ELF-1 (cell line): Measurements from ENCODE around the gene ZNF277.

ENCODE experiments used
- DNase-seq: peaks from one replicate; pipeline ENCODE4 v3.0.0-alpha.2; 2016; ENCODE audit warnings: low read depth, low spot score

ZNF277 gene

DNA sequence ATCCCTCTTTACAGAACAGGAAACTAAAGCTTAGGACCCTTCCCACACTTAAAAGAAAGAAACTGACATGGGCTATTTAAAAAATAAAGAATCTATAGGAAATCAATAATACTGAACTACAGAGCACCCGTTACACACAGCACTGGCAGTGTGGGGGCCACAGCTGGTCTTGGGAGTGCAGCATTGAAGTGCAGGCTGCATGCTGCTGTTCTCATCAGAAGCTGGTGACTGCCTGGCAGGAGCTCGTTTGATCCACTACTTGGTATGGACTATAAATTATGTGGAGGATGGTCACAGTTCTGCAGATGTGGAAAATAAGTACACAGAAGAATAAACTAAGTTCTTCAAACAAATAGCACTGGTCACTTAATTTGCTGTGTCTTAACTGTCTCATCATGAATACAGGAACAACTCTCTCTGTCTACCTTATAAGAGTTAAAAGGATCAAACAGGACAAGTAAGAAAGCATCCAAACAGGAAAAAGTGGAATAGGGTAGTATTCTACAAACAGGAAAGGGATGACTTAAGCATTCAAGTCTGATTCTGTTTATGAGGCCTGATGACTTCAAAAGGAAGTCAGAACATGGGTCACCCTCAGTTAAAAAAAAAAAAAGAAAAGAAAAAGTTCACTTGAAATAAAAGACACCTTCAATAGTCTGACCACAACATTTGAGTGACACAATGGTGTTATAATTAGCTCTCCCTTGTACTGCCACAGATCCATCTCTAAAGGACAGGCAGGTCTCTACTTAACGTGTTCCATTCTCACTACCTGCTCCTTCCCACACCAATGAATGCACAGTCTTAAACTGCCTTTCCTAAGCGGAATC is 21.3 kb upstream of the ZNF277 start:
- no peak for DNase-seq

- no peak for DNase-seq
Observed at GRCh38 chr7:112186300-112186699, 20.2 kb upstream of the ZNF277 start.

DNA sequence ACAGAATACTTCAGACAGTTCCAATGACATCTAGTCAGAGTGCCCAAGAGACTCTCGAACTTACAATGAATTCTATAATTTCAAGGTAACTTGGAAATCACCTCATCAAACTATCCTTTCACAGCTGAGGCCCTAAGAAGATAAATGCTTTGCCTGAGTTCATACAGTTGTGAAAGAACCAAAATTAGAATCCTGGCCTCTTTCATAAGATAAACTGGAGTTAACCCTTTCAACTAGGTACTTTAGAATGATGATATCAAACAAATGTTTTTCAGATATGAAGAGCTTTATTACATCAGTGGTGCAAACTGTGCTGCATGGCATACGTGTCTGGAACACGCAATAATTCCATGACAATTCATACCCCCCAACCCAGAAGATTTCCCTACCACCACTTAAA is 18.2 kb upstream of the ZNF277 start:
- no peak for DNase-seq

GRCh38 chr7:112189691-112190090 is 16.8 kb upstream of the ZNF277 start:
- DNase-seq, result no peak

- no peak for DNase-seq
Observed at GRCh38 chr7:112190120-112190519, 16.4 kb upstream of the ZNF277 start.

GRCh38 chr7:112192236-112193154 is 14.0 kb upstream of the ZNF277 start:
- DNase-seq, result no peak

DNA sequence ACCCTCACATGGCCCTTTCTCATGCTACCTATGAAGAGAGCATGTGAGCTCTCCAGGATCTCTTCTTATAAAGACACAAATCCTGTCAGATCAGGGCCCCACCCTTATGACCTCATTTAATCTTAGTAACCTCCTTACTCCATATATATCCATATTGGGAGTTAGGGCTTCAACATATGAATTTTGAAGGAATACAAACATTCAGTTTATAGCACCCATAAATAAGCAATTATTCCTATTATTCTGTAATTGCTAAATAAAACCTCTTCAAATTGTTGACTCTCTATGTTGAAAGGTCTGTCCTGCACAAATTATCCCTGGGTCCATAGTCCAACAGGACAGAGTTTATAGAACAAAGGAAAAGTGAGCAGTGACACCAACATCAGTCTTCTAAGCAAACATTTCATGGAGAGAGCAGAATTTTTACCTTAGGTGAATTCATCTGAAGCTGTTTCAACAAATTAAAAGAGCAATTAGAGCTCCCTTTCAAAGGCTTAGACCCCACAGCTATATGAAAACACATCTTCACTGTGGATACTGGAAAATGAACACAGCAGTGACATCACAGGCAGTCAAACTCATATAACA is 12.5 kb upstream of the ZNF277 start:
- no peak for DNase-seq

GRCh38 chr7:112195717-112196116 is 10.8 kb upstream of the ZNF277 start:
- no peak for DNase-seq

DNA sequence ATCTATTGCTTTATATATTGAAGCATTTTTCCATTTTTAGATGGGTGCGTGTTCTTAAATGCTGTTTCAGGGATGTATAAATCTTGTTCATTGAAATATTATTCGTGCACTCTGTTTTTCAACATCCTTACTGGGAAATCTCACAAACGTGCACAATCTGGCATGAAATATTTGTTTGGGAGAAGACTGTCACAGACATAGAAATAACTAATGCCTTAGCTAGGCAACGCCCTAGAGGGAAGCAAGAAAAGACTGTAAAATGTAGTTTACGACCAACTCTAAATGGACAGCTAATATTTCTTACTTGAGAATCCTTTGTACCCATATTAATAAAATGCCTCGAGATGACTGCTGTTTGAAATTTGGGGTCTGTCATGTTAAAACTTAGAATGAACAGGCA is 9.2 kb upstream of the ZNF277 start:
- DNase-seq, result no peak

DNA sequence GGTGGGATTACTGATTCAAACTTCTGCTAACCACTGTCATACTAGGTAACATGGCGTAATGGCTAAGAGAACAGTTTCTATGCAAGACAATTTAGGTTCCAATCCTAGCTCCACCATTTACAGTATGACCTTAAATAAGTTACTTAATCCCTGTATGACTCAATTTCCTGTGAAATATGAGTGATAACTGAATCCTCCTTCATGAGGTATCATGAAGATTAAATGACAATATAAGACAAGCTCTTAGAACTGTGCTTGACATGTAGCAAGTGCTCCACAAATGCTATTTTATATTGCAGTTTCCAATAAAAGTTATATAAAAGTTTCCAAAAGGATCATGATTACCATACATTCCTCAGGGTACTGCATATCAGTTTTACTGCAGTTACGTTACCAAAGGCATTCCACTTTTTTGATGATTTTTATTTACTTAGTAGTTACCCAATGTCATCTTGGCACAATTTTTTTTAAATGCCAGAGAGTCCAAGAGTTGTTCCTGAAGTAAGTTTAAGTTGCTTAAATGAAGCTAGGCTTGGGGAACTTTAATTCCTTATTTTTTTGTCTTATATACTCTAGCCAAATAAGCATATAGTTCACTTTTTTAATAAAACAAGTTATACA is 7.3 kb upstream of the ZNF277 start:
- DNase-seq, result no peak

GRCh38 chr7:112199672-112200071 is 6.8 kb upstream of the ZNF277 start:
- no peak for DNase-seq

GRCh38 chr7:112201411-112201810 is 5.1 kb upstream of the ZNF277 start:
- DNase-seq, result no peak

DNA sequence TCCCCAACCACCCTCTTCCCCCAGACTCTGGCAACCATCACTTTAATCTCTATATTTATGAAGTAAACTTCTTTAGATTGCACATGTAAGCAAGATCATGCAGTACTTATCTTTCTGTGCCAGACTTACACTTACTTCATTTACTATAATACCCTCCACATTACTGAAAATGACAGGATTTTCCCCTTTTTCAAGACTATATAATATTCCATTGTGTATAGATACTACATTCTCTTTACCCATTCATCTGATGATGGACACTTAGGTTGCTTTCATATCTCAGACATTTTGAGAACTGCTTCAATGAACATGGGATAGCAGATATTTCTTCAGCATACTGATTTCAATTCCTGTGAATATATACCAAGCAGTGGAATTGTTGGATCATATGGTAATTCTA is 4.7 kb upstream of the ZNF277 start:
- no peak for DNase-seq

GRCh38 chr7:112202816-112203215 is 3.7 kb upstream of the ZNF277 start:
- no peak for DNase-seq

DNA sequence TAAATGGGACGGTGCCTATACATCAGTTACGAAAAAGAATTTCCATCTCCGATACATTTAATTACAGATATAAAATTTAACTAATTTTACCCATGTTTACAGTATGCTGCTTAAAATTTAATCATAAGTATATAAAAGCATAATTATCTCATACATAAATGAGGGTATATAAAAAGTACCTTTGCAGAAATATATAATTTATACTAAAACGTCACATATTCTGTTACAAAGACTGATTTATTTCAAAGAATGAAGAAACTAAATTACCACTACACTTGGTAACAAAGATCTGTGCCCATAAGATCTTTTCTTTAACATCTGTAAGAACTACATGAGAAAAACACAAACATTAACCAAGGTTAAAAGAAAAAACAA is 3.1 kb upstream of the ZNF277 start:
- no peak for DNase-seq

GRCh38 chr7:112204499-112205342 is 1.8 kb upstream of the ZNF277 start:
- DNase-seq, result no peak

GRCh38 chr7:112205343-112206237 is 905 bp upstream of the ZNF277 start:
- DNase-seq, result peak; percentile 77

GRCh38 chr7:112206991-112207592 is 597 bp downstream of the ZNF277 start:
- DNase-seq, result no peak

DNA sequence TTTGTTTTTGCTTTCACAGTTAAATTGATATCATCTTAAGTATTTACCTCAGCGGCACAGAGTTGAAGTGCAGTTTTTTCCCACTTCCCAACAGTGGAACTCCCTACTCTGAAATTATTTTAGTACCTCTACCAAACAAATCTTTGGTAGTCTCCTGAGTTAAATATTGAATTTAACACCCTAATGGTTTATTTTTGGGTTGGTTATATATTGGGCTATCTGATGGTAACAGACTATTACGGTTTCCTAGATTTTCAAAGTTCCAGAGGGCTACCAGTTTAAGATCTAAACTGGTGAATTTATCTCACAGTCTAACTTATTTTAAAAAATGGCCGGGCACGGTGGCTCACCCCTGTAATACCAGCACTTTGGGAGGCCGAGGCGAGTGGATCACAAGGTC is 1.3 kb downstream of the ZNF277 start:
- DNase-seq, result no peak
